ENCODE data around the gene TMEM37. TPM values are rescaled to one million over a fixed set of nuclear protein-coding genes. Genes with fewer than 3 reads are reported as not detected.

TMEM37 gene
- total and polyA plus RNA-seq, 2 of the 8 experiments (the other 6 are each of a cell fraction or from before 2014, with no cell fraction given): 11.0 to 16.2 TPM

- TF ChIP-seq CHD7 (IDR thresholded peaks at IDR 0.05; ENCODE audit: insufficient replicate concordance, low read length) (no peak), SAP30 (IDR thresholded peaks at IDR 0.05; ENCODE audit: insufficient read depth, insufficient replicate concordance, low read length) (no peak)
These were observed at the start of gene TMEM37 (continued) for GRCh38 chr2:119431155-119431975.
